Measurements from ENCODE around the gene DIAPH2.
"Not testable (repeated sequence)": the region's sequence is repeated elsewhere in the genome, so short reads cannot be mapped to it uniquely, and the experiment has no call there.

The DIAPH2 gene

GRCh38 chrX:97401154-97401553, 716.5 kb downstream of the DIAPH2 start:
- no peak for DNase-seq

GRCh38 chrX:97401586-97402136, 717.0 kb downstream of the DIAPH2 start:
- DNase-seq = no peak

GRCh38 chrX:97402333-97402732, 717.7 kb downstream of the DIAPH2 start:
- no peak for DNase-seq

GRCh38 chrX:97402903-97403302, 718.3 kb downstream of the DIAPH2 start:
- no peak for DNase-seq

- DNase-seq = no peak
Measured at GRCh38 chrX:97405031-97405660, 720.5 kb downstream of the DIAPH2 start.

GRCh38 chrX:97409632-97410415, 725.2 kb downstream of the DIAPH2 start:
- DNase-seq = not testable (repeated sequence)

GRCh38 chrX:97416461-97416860, 731.8 kb downstream of the DIAPH2 start:
- DNase-seq = no peak

- no peak for DNase-seq
Measured at GRCh38 chrX:97429101-97429500, 744.5 kb downstream of the DIAPH2 start.

- DNase-seq = no peak
Measured at GRCh38 chrX:97431281-97431680, 746.6 kb downstream of the DIAPH2 start.

GRCh38 chrX:97446298-97446882, 761.7 kb downstream of the DIAPH2 start:
- no peak for DNase-seq

GRCh38 chrX:97447306-97447705, 762.7 kb downstream of the DIAPH2 start:
- DNase-seq = no peak

GRCh38 chrX:97452283-97452682, 767.6 kb downstream of the DIAPH2 start:
- no peak for DNase-seq

- DNase-seq = no peak
Measured at GRCh38 chrX:97461763-97462162, 777.1 kb downstream of the DIAPH2 start.

- no peak for DNase-seq
Measured at GRCh38 chrX:97471071-97471470, 786.4 kb downstream of the DIAPH2 start.

GRCh38 chrX:97474933-97475332, 790.3 kb downstream of the DIAPH2 start:
- no peak for DNase-seq

- DNase-seq = no peak
Measured at GRCh38 chrX:97479106-97479890, 794.7 kb downstream of the DIAPH2 start.

- no peak for DNase-seq
Measured at GRCh38 chrX:97481228-97481627, 796.6 kb downstream of the DIAPH2 start.

GRCh38 chrX:97482666-97483300, 798.1 kb downstream of the DIAPH2 start:
- no peak for DNase-seq

- DNase-seq = no peak
Measured at GRCh38 chrX:97490656-97491055, 806.0 kb downstream of the DIAPH2 start.

GRCh38 chrX:97494756-97495372, 810.2 kb downstream of the DIAPH2 start:
- DNase-seq = no peak

GRCh38 chrX:97498093-97498492, 813.5 kb downstream of the DIAPH2 start:
- no peak for DNase-seq

- no peak for DNase-seq
Measured at GRCh38 chrX:97504431-97504830, 819.8 kb downstream of the DIAPH2 start.

Data from NCI-H1694 (cell line).